Measurements from ENCODE around the gene GLYATL1B. TPM values are rescaled to one million over a fixed set of nuclear protein-coding genes. Genes with fewer than 3 reads are reported as not detected.
"Not testable (repeated sequence)": the region's sequence is repeated elsewhere in the genome, so short reads cannot be mapped to it uniquely, and the experiment has no call there.

The GLYATL1B gene
- total and polyA plus RNA-seq, 12 donors, result not detected

DNA sequence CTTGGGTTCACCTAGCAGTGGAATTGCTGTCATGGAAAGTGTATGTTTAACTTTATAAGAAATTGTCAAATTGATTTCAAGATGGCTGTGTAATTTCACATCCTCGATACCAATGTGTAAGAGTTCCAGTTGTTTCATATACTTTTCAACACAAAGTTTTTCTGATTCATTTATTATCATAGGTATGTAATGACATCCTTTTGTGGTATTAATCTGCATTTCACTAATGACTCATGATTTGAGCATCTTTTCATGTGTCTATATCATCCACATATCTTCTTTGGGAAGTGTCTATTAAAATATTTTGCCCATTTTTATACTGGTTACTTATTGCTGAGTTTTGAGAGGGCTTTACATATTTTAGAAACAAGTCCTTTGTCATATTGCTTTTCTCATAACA, 17.0 kb upstream of the GLYATL1B start:
- H3K36me3 ChIP-seq (replicated peaks in 1 of 2), result no peaks in the 10 kb centered on the region
- peaks cover 9% of the 10 kb centered on the region for H3K27me3 ChIP-seq
- H3K27ac ChIP-seq, result no peak overlapping the region
- DNase-seq, result no peak
- no peaks in the 10 kb centered on the region for H3K4me1 ChIP-seq (replicated peaks in 1 of 2)
- no peaks in the 10 kb centered on the region for H3K9me3 ChIP-seq (replicated peaks in 1 of 3)
- H3K4me3 ChIP-seq, result no peak overlapping the region
- intact Hi-C loops (cut with DNase I), result no loop called here
- WGBS, 4 donors, result 66 to 80% (median 77%) methylated on average over 1 of the region's 1 CpG
- TF ChIP-seq, protein P1, sequence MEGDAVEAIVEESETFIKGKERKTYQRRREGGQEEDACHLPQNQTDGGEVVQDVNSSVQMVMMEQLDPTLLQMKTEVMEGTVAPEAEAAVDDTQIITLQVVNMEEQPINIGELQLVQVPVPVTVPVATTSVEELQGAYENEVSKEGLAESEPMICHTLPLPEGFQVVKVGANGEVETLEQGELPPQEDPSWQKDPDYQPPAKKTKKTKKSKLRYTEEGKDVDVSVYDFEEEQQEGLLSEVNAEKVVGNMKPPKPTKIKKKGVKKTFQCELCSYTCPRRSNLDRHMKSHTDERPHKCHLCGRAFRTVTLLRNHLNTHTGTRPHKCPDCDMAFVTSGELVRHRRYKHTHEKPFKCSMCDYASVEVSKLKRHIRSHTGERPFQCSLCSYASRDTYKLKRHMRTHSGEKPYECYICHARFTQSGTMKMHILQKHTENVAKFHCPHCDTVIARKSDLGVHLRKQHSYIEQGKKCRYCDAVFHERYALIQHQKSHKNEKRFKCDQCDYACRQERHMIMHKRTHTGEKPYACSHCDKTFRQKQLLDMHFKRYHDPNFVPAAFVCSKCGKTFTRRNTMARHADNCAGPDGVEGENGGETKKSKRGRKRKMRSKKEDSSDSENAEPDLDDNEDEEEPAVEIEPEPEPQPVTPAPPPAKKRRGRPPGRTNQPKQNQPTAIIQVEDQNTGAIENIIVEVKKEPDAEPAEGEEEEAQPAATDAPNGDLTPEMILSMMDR (IDR thresholded peaks at IDR 0.05), result no peak
- no peak for TF ChIP-seq POLR2A (IDR thresholded peaks at IDR 0.05)

GRCh38 chr11:59076876-59077571, 9.1 kb upstream of the GLYATL1B start:
- WGBS, 4 donors, result 75 to 86% (median 78%) methylated on average over 5 to 8 of the region's 8 CpGs
- Histone ChIP-seq H3K9me3 (replicated peaks in 1 of 3) (no peaks in the 10 kb centered on the region), H3K4me1 (replicated peaks in 1 of 2) (no peaks in the 10 kb centered on the region), H3K36me3 (replicated peaks in 1 of 2) (no peaks in the 10 kb centered on the region), H3K4me3 (no peak overlapping the region), H3K27me3 (no peaks in the 10 kb centered on the region), H3K27ac (no peak overlapping the region)
- intact Hi-C loops (cut with DNase I), result no loop called here
- no peak for DNase-seq
- TF ChIP-seq POLR2A (IDR thresholded peaks at IDR 0.05), result no peak
- TF ChIP-seq, protein P1 (IDR thresholded peaks at IDR 0.05), result no peak

- intact Hi-C loops (cut with DNase I), result no loop called here
- no peaks in the 10 kb centered on the region for H3K4me1 ChIP-seq (replicated peaks in 1 of 2)
These were observed 7.7 kb upstream of the GLYATL1B start for GRCh38 chr11:59078435-59078834.

DNA sequence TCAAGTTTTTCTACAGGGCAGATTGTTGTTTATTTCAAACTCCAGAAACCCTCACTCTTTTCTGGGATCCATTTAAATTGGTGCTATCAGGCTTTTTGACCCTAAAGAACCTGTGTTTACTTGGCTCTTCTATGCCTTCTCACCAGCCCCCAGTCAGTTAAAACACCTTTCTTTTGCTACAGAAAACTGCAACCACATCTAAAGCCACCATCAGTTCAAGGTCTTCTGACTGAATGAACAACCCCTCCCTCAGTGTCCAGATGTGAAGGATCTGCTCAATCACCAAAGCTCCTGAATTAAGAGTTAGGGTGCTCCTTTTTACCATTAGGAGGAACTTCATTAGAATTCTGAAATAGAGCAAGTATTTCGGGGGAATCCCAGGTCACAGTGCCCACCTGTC, 7.0 kb upstream of the GLYATL1B start:
- WGBS, 4 donors, result 83 to 100% (median 91%) methylated on average over 1 of the region's 1 CpG
- H3K27me3 ChIP-seq, result no peaks in the 10 kb centered on the region
- H3K4me3 ChIP-seq, result no peak overlapping the region
- no peaks in the 10 kb centered on the region for H3K9me3 ChIP-seq (replicated peaks in 1 of 3)
- TF ChIP-seq, protein P1 (IDR thresholded peaks at IDR 0.05), result no peak
- no peak for TF ChIP-seq POLR2A (IDR thresholded peaks at IDR 0.05)
- no peak for DNase-seq
- H3K36me3 ChIP-seq (replicated peaks in 1 of 2), result no peaks in the 10 kb centered on the region
- intact Hi-C loops (cut with DNase I), result no loop called here
- no peak overlapping the region for H3K27ac ChIP-seq
- no peaks in the 10 kb centered on the region for H3K4me1 ChIP-seq (replicated peaks in 1 of 2)

More at GRCh38 chr11:59078435-59078834, 7.7 kb upstream of the GLYATL1B start:
- TF ChIP-seq, protein P1 (IDR thresholded peaks at IDR 0.05), result no peak
- no peak for TF ChIP-seq POLR2A (IDR thresholded peaks at IDR 0.05)
- no peaks in the 10 kb centered on the region for H3K27me3 ChIP-seq
- no peaks in the 10 kb centered on the region for H3K36me3 ChIP-seq (replicated peaks in 1 of 2)
- H3K27ac ChIP-seq, result no peak overlapping the region
- no peak overlapping the region for H3K4me3 ChIP-seq
- DNase-seq, result no peak
- H3K9me3 ChIP-seq (replicated peaks in 1 of 3), result no peaks in the 10 kb centered on the region
- WGBS, 4 donors, result 60 to 73% (median 67%) methylated on average over 2 of the region's 2 CpGs

DNA sequence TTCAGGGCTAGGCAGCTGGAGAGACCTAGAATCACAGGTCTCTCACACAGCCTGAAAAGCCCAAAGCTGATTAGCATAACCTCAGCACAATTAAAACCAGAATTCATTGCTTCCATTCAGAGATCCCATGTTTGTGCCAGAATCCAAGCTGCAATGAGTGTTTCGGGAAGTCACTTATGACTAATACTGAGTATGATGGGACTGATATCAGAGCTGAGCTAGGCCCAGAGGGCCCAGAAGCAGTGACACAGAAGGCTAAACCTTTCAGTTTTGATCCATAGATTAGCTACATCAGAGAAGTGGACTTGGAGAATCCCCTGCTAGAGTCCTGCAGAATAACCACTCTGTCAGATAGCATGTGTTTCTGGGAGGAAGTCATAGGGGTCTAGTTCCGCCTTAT, 5.7 kb upstream of the GLYATL1B start:
- H3K9me3 ChIP-seq (replicated peaks in 1 of 3); H3K36me3 ChIP-seq (replicated peaks in 1 of 2); H3K4me3 ChIP-seq; H3K27me3 ChIP-seq; H3K27ac ChIP-seq; DNase-seq; H3K4me1 ChIP-seq (replicated peaks in 1 of 2); intact Hi-C loops (cut with DNase I): not testable (repeated sequence)
- WGBS, 4 donors, result 78 to 100% (median 94%) methylated on average over 1 to 2 of the region's 2 CpGs

DNA sequence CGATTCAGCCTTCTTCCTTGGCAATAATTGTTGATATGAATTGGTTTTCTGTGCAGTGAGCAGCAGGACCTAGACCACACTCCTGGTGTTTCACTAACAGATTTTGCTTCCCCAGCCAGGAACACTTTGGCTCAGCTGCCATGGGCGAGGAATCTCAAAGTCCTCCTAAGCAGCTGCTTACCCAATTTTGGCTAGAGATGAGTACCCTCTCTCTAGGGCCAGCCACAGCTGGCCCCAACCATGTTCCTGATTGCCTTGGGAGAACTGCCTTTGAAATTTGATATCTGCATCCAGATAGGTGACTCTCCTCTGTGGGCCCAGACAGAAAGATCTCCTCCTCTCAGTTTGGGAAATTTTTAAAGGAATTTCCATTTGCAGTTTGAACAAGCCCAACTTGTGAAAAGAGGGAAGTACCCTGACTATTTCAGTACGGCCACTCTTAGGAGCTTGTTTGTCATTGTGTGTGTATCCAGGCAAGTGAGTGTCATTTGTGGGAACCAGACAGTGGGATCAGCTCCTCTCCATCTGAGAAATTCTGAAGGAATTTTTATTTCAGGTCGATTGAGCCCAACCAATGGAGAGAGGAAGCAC, 4.6 kb upstream of the GLYATL1B start:
- H3K27me3 ChIP-seq; H3K4me3 ChIP-seq; H3K4me1 ChIP-seq (replicated peaks in 1 of 2); intact Hi-C loops (cut with DNase I); DNase-seq; H3K27ac ChIP-seq; H3K9me3 ChIP-seq (replicated peaks in 1 of 3); H3K36me3 ChIP-seq (replicated peaks in 1 of 2): not testable (repeated sequence)
- 61 to 78% (median 71%) methylated on average over 4 of the region's 4 CpGs for WGBS, 4 donors
